Vagina (tissue), 2 donors: ENCODE data around the gene DGCR8. TPM values are rescaled to one million over a fixed set of nuclear protein-coding genes. Genes with fewer than 3 reads are reported as not detected.

ENCODE experiments used
- DNase-seq, 2 donors: peaks; one replicate each; pipeline ENCODE4 v3.0.0-alpha.2; 2017; ENCODE audit errors: extremely low spot score in 2 of 2
- H3K27ac ChIP-seq: fragments of 200-600 bp; sonication (generic); one replicate; pipeline ENCODE4 v1.5.1; 2019
- H3K27me3 ChIP-seq: fragments of 200-600 bp; sonication (generic); one replicate; pipeline ENCODE4 v1.5.1; 2019
- H3K36me3 ChIP-seq, 2 donors: fragments of 200-600 bp; sonication (generic); one replicate each; pipeline ENCODE4 v1.5.1; 2017 to 2019
- H3K4me1 ChIP-seq: fragments of 200-600 bp; sonication (generic); one replicate; pipeline ENCODE4 v1.5.1; 2019
- H3K4me3 ChIP-seq, 2 donors: fragments of 200-600 bp; sonication (generic); 1 replicate in 1 of 2; 2 replicates in 1 of 2; pipeline ENCODE4 v1.5.1; 2016 to 2019
- H3K9me3 ChIP-seq: fragments of 200-600 bp; sonication (generic); one replicate; pipeline ENCODE4 v1.5.1; 2019
- CTCF ChIP-seq, 3 experiments: fragments of 450-650 bp in 2 of 3; fragments of 200-600 bp in 1 of 3; sonication (generic) in 1 of 3; IDR thresholded peaks; one replicate each; pipeline ENCODE4 v1.5.1; 2017 to 2019; ENCODE audit warnings: antibody characterized with exemption in 3 of 3, mild to moderate bottlenecking in 2 of 3, moderate library complexity in 2 of 3
- POLR2A ChIP-seq, 2 donors: fragments of 450-650 bp; IDR thresholded peaks; one replicate each; pipeline ENCODE4 v1.6.1; 2017; ENCODE audit warnings: antibody characterized with exemption in 2 of 2, mild to moderate bottlenecking in 2 of 2, moderate library complexity in 2 of 2
- POLR2AphosphoS5 ChIP-seq, 2 donors: sonication (generic); formaldehyde crosslinking; IDR thresholded peaks; one replicate each; pipeline ENCODE4 v1.9.0; 2017; ENCODE audit warnings: antibody characterized with exemption in 2 of 2, mild to moderate bottlenecking in 2 of 2, low read depth in 1 of 2; ENCODE audit not compliant: insufficient read depth in 1 of 2
- intact Hi-C: fragments of 100-400 bp; cut with DNase I; formaldehyde crosslinking; loops from one replicate; pipeline ENCODE4 v1.15.1; 2023
- total RNA-seq: library from RNA; depleted of rRNA; stranded (reverse); fragments of >200 nt; gene quantifications from one replicate; pipeline ENCODE4 v1.2.3, GENCODE V29; 2016

DGCR8 gene
- total RNA-seq, 1 donor from 2014 or later = 27.3 TPM

- Histone ChIP-seq H3K4me3 (no peak overlapping the region), H3K36me3 (peaks cover 0 to 11% of the 10 kb centered on the region in 2 donors), H3K27me3 (no peaks in the 10 kb centered on the region), H3K27ac (no peak overlapping the region), H3K9me3 (no peaks in the 10 kb centered on the region), H3K4me1 (no peaks in the 10 kb centered on the region)
- no peak for DNase-seq
- TF ChIP-seq POLR2A (IDR thresholded peaks at IDR 0.05) (no peak), CTCF (IDR thresholded peaks at IDR 0.05) (no peak), POLR2AphosphoS5 (IDR thresholded peaks at IDR 0.05; ENCODE audit: insufficient read depth in 1 of 2, low read depth in 1 of 2) (no peak)
- intact Hi-C loops = no loop called here
Observed at GRCh38 chr22:20147237-20147988, 67.4 kb downstream of the DGCR8 start.

- DNase-seq = no peak
- Histone ChIP-seq H3K27ac (no peak overlapping the region), H3K27me3 (no peaks in the 10 kb centered on the region), H3K36me3 (peaks cover 0 to 7% of the 10 kb centered on the region in 2 donors), H3K4me1 (no peaks in the 10 kb centered on the region), H3K9me3 (no peaks in the 10 kb centered on the region), H3K4me3 (no peak overlapping the region)
- intact Hi-C loops = no loop called here
- TF ChIP-seq CTCF (IDR thresholded peaks at IDR 0.05) (no peak), POLR2AphosphoS5 (IDR thresholded peaks at IDR 0.05; ENCODE audit: insufficient read depth in 1 of 2, low read depth in 1 of 2) (no peak), POLR2A (IDR thresholded peaks at IDR 0.05) (no peak)
Observed at GRCh38 chr22:20148414-20148813, 68.4 kb downstream of the DGCR8 start.

- H3K27ac ChIP-seq = no peak overlapping the region
- no peak for DNase-seq
- H3K27me3 ChIP-seq = no peaks in the 10 kb centered on the region
- H3K4me3 ChIP-seq = no peak overlapping the region
- TF ChIP-seq POLR2A (IDR thresholded peaks at IDR 0.05) (no peak), CTCF (IDR thresholded peaks at IDR 0.05) (no peak), POLR2AphosphoS5 (IDR thresholded peaks at IDR 0.05; ENCODE audit: insufficient read depth in 1 of 2, low read depth in 1 of 2) (no peak)
- no peaks in the 10 kb centered on the region for H3K4me1 ChIP-seq
- intact Hi-C loops = no loop called here
- no peaks in the 10 kb centered on the region for H3K9me3 ChIP-seq
- H3K36me3 ChIP-seq = no peaks in the 10 kb centered on the region
Observed at GRCh38 chr22:20149257-20150250, 69.5 kb downstream of the DGCR8 start.

GRCh38 chr22:20150381-20151275 is 70.6 kb downstream of the DGCR8 start, which contains the start of gene CCDC188:
Gene CCDC188 (minus strand): TSS chr22:20151055. CDS start chr22:20150986, 69 bp downstream.
- no peaks in the 10 kb centered on the region for H3K36me3 ChIP-seq
- no peak within 1 kb of the TSS for H3K27ac ChIP-seq
- H3K4me1 ChIP-seq = no peaks in the 10 kb centered on the region
- intact Hi-C loops = no loop called here
- no peak within 1 kb of the TSS for H3K4me3 ChIP-seq
- no peak for DNase-seq
- no peak for TF ChIP-seq POLR2AphosphoS5 (IDR thresholded peaks at IDR 0.05; ENCODE audit: insufficient read depth in 1 of 2, low read depth in 1 of 2)
- H3K27me3 ChIP-seq = no peaks in the 10 kb centered on the region
- H3K9me3 ChIP-seq = no peaks in the 10 kb centered on the region

GRCh38 chr22:20151276-20151588 is 71.2 kb downstream of the DGCR8 start:
- no peak overlapping the region for H3K4me3 ChIP-seq
- no peak for DNase-seq
- H3K27ac ChIP-seq = no peak overlapping the region
- TF ChIP-seq CTCF (IDR thresholded peaks at IDR 0.05) (no peak), POLR2A (IDR thresholded peaks at IDR 0.05) (no peak), POLR2AphosphoS5 (IDR thresholded peaks at IDR 0.05; ENCODE audit: insufficient read depth in 1 of 2, low read depth in 1 of 2) (no peak)
- intact Hi-C loops = no loop called here
- H3K4me1 ChIP-seq = no peaks in the 10 kb centered on the region
- no peaks in the 10 kb centered on the region for H3K9me3 ChIP-seq
- no peaks in the 10 kb centered on the region for H3K36me3 ChIP-seq
- no peaks in the 10 kb centered on the region for H3K27me3 ChIP-seq
